ENCODE data around the gene ADGRE1.
"Not testable (repeated sequence)": the region's sequence is repeated elsewhere in the genome, so short reads cannot be mapped to it uniquely, and the experiment has no call there.

ADGRE1 gene

DNA sequence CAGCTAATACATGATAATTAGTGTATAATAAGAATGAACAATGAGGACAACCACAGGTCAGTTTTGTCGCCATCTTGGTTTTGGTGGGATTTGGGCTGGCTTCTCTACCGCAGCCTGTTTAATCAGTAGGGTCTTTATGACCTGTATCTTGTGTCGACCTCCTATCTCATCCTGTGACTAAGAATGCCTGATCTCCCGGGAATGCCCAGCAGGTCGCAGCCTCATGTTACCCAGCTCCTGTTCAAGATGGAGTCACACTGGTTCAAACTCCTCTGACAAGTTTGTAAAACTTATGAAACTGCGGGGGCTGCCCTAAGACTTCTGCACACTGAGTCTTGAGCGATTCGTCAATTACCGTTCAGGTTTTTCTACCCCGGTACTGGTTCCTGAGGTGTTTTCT lies 21.5 kb upstream of the ADGRE1 start:
- CTCF ChIA-PET: interaction anchor here (0.6 to 5.2 kb wide), 6 partner anchors 129 to 302 kb away, joined by 3 to 49 read pairs (median 4); partner anchors contain the start of genes GPR108 and TRIP10
- no peaks in the 10 kb centered on the region for H3K36me3 ChIP-seq (ENCODE audit: control insufficient read depth in 2 of 2, insufficient read depth in 1 of 2, low read length in 2 of 2)
- TF ChIP-seq RBAK (tag by site-specific recombination; IDR thresholded peaks at IDR 0.05) (no peak), ZNF324 (tag by site-specific recombination; IDR thresholded peaks at IDR 0.05) (no peak), ZFP69B (tag by site-specific recombination; IDR thresholded peaks at IDR 0.05) (no peak), ZNF302 (tag by site-specific recombination; IDR thresholded peaks at IDR 0.05; ENCODE audit: low read depth) (no peak)
- TF ChIP-seq, protein P1, sequence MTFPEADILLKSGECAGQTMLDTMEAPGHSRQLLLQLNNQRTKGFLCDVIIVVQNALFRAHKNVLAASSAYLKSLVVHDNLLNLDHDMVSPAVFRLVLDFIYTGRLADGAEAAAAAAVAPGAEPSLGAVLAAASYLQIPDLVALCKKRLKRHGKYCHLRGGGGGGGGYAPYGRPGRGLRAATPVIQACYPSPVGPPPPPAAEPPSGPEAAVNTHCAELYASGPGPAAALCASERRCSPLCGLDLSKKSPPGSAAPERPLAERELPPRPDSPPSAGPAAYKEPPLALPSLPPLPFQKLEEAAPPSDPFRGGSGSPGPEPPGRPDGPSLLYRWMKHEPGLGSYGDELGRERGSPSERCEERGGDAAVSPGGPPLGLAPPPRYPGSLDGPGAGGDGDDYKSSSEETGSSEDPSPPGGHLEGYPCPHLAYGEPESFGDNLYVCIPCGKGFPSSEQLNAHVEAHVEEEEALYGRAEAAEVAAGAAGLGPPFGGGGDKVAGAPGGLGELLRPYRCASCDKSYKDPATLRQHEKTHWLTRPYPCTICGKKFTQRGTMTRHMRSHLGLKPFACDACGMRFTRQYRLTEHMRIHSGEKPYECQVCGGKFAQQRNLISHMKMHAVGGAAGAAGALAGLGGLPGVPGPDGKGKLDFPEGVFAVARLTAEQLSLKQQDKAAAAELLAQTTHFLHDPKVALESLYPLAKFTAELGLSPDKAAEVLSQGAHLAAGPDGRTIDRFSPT (tag by site-specific recombination; IDR thresholded peaks at IDR 0.05): no peak
- TF ChIP-seq, protein P2, sequence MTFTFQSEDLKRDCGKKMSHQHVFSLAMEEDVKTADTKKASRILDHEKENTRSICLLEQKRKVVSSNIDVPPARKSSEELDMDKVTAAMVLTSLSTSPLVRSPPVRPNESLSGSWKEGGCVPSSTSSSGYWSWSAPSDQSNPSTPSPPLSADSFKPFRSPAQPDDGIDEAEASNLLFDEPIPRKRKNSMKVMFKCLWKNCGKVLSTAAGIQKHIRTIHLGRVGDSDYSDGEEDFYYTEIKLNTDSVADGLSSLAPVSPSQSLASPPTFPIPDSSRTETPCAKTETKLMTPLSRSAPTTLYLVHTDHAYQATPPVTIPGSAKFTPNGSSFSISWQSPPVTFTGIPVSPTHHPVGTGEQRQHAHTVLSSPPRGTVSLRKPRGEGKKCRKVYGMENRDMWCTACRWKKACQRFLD (tag by site-specific recombination; IDR thresholded peaks at IDR 0.05): no peak
- TF ChIP-seq, protein P3, sequence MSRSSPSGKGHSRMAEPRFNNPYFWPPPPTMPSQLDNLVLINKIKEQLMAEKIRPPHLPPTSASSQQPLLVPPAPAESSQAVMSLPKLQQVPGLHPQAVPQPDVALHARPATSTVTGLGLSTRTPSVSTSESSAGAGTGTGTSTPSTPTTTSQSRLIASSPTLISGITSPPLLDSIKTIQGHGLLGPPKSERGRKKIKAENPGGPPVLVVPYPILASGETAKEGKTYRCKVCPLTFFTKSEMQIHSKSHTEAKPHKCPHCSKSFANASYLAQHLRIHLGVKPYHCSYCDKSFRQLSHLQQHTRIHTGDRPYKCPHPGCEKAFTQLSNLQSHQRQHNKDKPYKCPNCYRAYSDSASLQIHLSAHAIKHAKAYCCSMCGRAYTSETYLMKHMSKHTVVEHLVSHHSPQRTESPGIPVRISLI (tag by site-specific recombination; IDR thresholded peaks at IDR 0.05): no peak
- no peaks in the 10 kb centered on the region for H3K4me1 ChIP-seq (ENCODE audit: control insufficient read depth, insufficient read depth, low read length)
- no peak overlapping the region for H3K4me3 ChIP-seq (ENCODE audit: low read depth, low read length)
- no peaks in the 10 kb centered on the region for H3K9me3 ChIP-seq (ENCODE audit: control insufficient read depth, insufficient read depth, low read depth, low read length)
- no peak overlapping the region for H3K27ac ChIP-seq (ENCODE audit: extremely low read depth, low read depth, low read length)
- POLR2A ChIA-PET: no interaction called here

DNA sequence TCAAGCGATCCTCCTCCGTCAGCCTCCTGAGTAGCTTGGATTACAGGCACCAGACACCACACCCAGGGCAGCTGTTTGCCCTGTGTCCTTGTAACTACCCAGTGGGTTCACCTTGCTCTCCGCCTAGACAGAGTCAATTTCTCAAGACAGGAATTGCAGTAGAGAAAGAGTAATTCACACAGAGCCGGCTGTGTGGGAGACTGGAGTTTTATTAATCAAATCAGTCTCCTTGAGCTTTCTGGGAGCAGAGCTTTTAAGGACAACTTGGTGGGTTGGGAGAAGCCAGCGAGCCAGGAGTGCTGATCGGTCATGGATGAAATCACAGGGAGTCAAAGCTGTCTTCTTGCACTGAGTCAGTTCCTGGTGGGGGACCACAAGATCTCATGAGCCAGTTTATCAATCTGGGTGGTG lies 20.6 kb upstream of the ADGRE1 start:
- no peak overlapping the region for H3K4me3 ChIP-seq (ENCODE audit: low read depth, low read length)
- CTCF ChIA-PET: interaction anchor here (0.6 to 5.2 kb wide), 7 partner anchors 129 to 612 kb away, joined by 3 to 49 read pairs (median 4); partner anchors contain the start of genes GPR108 and TRIP10
- no peaks in the 10 kb centered on the region for H3K9me3 ChIP-seq (ENCODE audit: control insufficient read depth, insufficient read depth, low read depth, low read length)
- H3K4me1 ChIP-seq (ENCODE audit: control insufficient read depth, insufficient read depth, low read length): no peaks in the 10 kb centered on the region
- POLR2A ChIA-PET: interaction anchor here (1.4 kb wide), 1 partner anchor 336 kb away, joined by 3 read pairs; the partner anchor contains the start of gene TNFSF9
- no peaks in the 10 kb centered on the region for H3K36me3 ChIP-seq (ENCODE audit: control insufficient read depth in 2 of 2, insufficient read depth in 1 of 2, low read length in 2 of 2)
- H3K27ac ChIP-seq (ENCODE audit: extremely low read depth, low read depth, low read length): no peak overlapping the region
- TF ChIP-seq ZBTB17 (tag by site-specific recombination; IDR thresholded peaks at IDR 0.05) (peak; percentile 67), GLIS1 (tag by site-specific recombination; IDR thresholded peaks at IDR 0.05) (peak; percentile 46), ZNF341 (tag by site-specific recombination; IDR thresholded peaks at IDR 0.05; ENCODE audit: low read depth) (no peak)

DNA sequence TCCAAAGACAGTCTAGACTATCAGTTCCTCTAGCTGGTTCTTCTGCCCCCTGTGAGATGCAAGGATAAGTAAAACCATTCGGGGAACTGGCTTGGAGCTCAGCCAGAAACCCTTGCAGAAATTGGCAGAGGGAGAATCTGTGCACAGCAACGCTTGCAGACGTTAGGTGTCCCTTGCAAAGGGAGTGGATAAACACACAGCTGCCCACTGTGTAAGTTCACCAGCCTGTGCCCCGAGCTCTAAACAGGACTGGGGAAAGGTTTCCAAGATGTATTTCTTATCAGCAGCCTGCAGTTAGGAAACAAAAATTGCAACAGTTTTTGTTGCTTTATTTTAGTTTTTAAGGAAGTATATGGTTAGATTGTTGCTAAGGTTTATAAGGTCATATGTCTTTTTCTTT lies 19.0 kb upstream of the ADGRE1 start:
- no peaks in the 10 kb centered on the region for H3K36me3 ChIP-seq (ENCODE audit: control insufficient read depth in 2 of 2, insufficient read depth in 1 of 2, low read length in 2 of 2)
- no peaks in the 10 kb centered on the region for H3K9me3 ChIP-seq (ENCODE audit: control insufficient read depth, insufficient read depth, low read depth, low read length)
- H3K4me1 ChIP-seq (ENCODE audit: control insufficient read depth, insufficient read depth, low read length): no peaks in the 10 kb centered on the region
- TF ChIP-seq ZNF571 (tag by site-specific recombination; IDR thresholded peaks at IDR 0.05): no peak
- TF ChIP-seq ZNF155 (tag by site-specific recombination; IDR thresholded peaks at IDR 0.05): no peak
- ChIA-PET CTCF (interaction anchor here (0.6 kb wide), 1 partner anchor 473 kb away, joined by 4 read pairs; no protein-coding TSS in a partner anchor), POLR2A (interaction anchor here (0.7 to 0.8 kb wide), 2 partner anchors 14 to 130 kb away, joined by 3 read pairs; no protein-coding TSS in a partner anchor)
- H3K4me3 ChIP-seq (ENCODE audit: low read depth, low read length): no peak overlapping the region
- H3K27ac ChIP-seq (ENCODE audit: extremely low read depth, low read depth, low read length): no peak overlapping the region

DNA sequence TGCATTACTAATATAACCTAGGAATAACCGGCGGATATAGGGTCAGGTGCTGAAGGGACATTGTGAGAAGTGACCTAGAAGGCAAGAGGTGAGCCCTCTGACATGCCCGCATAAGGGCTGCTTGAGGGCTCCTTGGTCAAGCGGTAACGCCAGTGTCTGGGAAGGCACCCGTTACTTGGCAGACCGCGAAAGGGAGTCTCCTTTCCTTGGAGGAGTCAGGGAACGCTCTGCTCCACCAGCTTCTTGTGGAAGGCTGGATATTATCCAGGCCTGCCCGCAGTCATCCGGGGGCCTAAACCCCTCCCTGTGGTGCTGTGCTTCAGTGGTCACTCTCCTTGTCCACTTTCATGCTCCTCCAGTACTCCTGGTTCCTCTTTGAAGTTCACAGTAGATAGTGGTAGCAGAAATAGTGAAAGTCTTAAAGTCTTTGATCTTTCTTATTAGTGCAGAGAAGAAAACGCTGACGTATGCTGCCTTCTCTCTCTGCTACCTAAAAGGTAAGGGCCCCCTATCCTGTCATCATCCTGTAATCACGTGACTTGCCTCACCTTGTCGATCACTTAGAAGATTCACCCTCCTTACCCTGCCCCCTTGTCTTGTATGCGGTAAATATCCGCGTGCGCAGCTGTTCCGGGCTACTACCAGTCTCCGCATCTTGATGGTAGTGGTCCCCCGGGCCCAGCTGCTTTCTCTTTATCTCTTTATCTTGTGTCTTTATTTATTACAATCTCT lies 18.1 kb upstream of the ADGRE1 start:
- H3K27ac ChIP-seq (ENCODE audit: extremely low read depth, low read depth, low read length); H3K4me1 ChIP-seq (ENCODE audit: control insufficient read depth, insufficient read depth, low read length); H3K9me3 ChIP-seq (ENCODE audit: control insufficient read depth, insufficient read depth, low read depth, low read length); H3K4me3 ChIP-seq (ENCODE audit: low read depth, low read length); H3K36me3 ChIP-seq (ENCODE audit: control insufficient read depth in 2 of 2, insufficient read depth in 1 of 2, low read length in 2 of 2); CTCF ChIA-PET; POLR2A ChIA-PET: not testable (repeated sequence)
